H1 (cell line): Measurements from ENCODE around the gene RPS6KA2. TPM values are rescaled to one million over a fixed set of nuclear protein-coding genes. Genes with fewer than 3 reads are reported as not detected.

Experiments
- ATF2 ChIP-seq: IDR thresholded peaks from 2 replicates; pipeline ENCODE4 v1.6.1; 2012; ENCODE audit warnings: low read length, inconsistent platforms
- CTBP2 ChIP-seq: IDR thresholded peaks from 2 replicates; pipeline ENCODE4 v1.7.0; 2011; ENCODE audit warnings: borderline replicate concordance, mild to moderate bottlenecking, moderate library complexity, mixed read lengths, low read length; ENCODE audit not compliant: insufficient read depth, insufficient read length
- POLR2AphosphoS5 ChIP-seq: IDR thresholded peaks from 2 replicates; pipeline ENCODE4 v1.6.1; 2011; ENCODE audit warnings: low read depth, low read length
- RAD21 ChIP-seq, 2 experiments: IDR thresholded peaks in 1 of 2; conservative IDR thresholded peaks in 1 of 2; 2 replicates each; pipeline ENCODE4 v1.6.1; 2011; ENCODE audit warnings: low read depth in 2 of 2, low read length in 2 of 2, improper control_type of control experiment in 1 of 2, inconsistent platforms in 1 of 2, mild to moderate bottlenecking in 1 of 2, moderate library complexity in 1 of 2
- SIN3A ChIP-seq, 2 experiments: IDR thresholded peaks in 1 of 2; conservative IDR thresholded peaks in 1 of 2; 2 replicates each; pipeline ENCODE4 v1.6.1; 2011 to 2012; ENCODE audit warnings: low read length in 2 of 2, improper control_type of control experiment in 1 of 2, low read depth in 1 of 2, mild to moderate bottlenecking in 1 of 2
- TCF12 ChIP-seq: IDR thresholded peaks from 2 replicates; pipeline ENCODE4 v1.6.1; 2011; ENCODE audit warnings: low read depth, mild to moderate bottlenecking, low read length
- polyA plus RNA-seq, 7 experiments: library from polyadenylated mRNA; depleted of rRNA in 3 of 7; stranded (reverse) in 5 of 7; unstranded in 2 of 7; fragments of >200 nt in 5 of 7; fragments of 200-250 nt in 2 of 7; gene quantifications; 1 replicate in 5 of 7; 2 replicates in 1 of 7; 4 replicates in 1 of 7; pipeline versions ENCODE4 v1.2.1 to v1.2.3, GENCODE V29; 2011 to 2013; ENCODE audit warnings: missing spikeins in 2 of 7, mixed read lengths in 2 of 7
- total RNA-seq: library from RNA; stranded (reverse); fragmentation: NEBNext Ultra II Directional; extraction: Animal tissue kit (Norgen Biotek cat#: 25700); gene quantifications from 2 replicates; pipeline ENCODE4 v1.2.1, GENCODE V29; 2021

Gene RPS6KA2
- total and polyA plus RNA-seq, 2 of the 8 experiments (the other 6 are each of a cell fraction or from before 2014, with no cell fraction given): 8.8 to 25.7 TPM

- TF ChIP-seq RAD21 (IDR thresholded peaks at IDR 0.05 in 1 of 2, conservative IDR thresholded peaks at IDR 0.05 in 1 of 2; ENCODE audit: low read depth in 2 of 2, low read length in 2 of 2): no peak
- TF ChIP-seq POLR2AphosphoS5: no peak
- no peak for TF ChIP-seq TCF12
- no peak for TF ChIP-seq SIN3A (conservative IDR thresholded peaks at IDR 0.05 in 1 of 2, IDR thresholded peaks at IDR 0.05 in 1 of 2; ENCODE audit: low read depth in 1 of 2, low read length in 2 of 2)
- TF ChIP-seq CTBP2: no peak
- TF ChIP-seq ATF2: no peak
These were observed 245.7 kb downstream of the RPS6KA2 start (continued) for GRCh38 chr6:166381381-166381732.
